Subcutaneous abdominal adipose tissue (tissue), 5 donors: ENCODE measurements around the gene EHD1.

Experiments used
- H3K27ac ChIP-seq: one replicate; pipeline ENCODE4 v1.7.0; 2013; ENCODE audit warnings: low read depth, mild to moderate bottlenecking, inconsistent platforms, low read length, moderate library complexity
- H3K27me3 ChIP-seq, 5 donors: one replicate each; pipeline ENCODE4 v1.7.0; 2013; ENCODE audit warnings: low read length in 5 of 5, inconsistent platforms in 1 of 5; ENCODE audit not compliant: control insufficient read depth in 5 of 5, insufficient read depth in 4 of 5
- H3K36me3 ChIP-seq, 5 donors: one replicate each; pipeline ENCODE4 v1.7.0; 2013; ENCODE audit warnings: low read length in 5 of 5; ENCODE audit not compliant: control insufficient read depth in 5 of 5, insufficient read depth in 5 of 5
- H3K4me1 ChIP-seq, 5 donors: one replicate each; pipeline ENCODE4 v1.7.0; 2013; ENCODE audit warnings: low read length in 5 of 5, mild to moderate bottlenecking in 3 of 5, moderate library complexity in 1 of 5; ENCODE audit not compliant: control insufficient read depth in 5 of 5, insufficient read depth in 5 of 5
- H3K4me3 ChIP-seq, 5 donors: one replicate each; pipeline ENCODE4 v1.7.0; 2013; ENCODE audit warnings: low read length in 5 of 5, low read depth in 1 of 5
- H3K9ac ChIP-seq, 5 donors: one replicate each; pipeline ENCODE4 v1.7.0; 2013; ENCODE audit warnings: low read length in 5 of 5, mild to moderate bottlenecking in 4 of 5, moderate library complexity in 3 of 5
- H3K9me3 ChIP-seq, 5 donors: one replicate each; pipeline ENCODE4 v1.7.0; 2013; ENCODE audit warnings: low read length in 5 of 5; ENCODE audit not compliant: control insufficient read depth in 5 of 5
- donor health status: healthy.
- donor health status: healthy.
- donor health status: healthy.
- donor health status: healthy.
- donor health status: healthy.

The EHD1 gene

DNA sequence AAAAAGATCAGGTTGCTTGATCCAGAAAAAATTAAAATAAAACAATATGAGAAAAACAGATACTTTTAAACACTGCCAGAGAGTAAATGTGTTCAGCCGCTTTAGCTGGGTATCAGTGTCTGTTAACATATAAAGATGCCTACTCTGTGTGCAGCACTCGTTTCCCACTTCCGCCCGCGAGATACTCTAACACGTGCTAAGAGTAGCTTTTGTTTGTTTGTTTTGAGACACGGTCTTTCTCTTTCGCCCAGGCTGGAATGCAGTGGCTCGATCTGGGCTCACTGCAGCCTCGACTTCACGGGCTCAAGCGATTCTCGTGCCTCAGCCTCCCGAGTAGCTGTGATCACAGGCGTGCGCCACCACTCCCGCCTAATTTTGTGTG lies 67.5 kb downstream of the EHD1 start:
- Histone ChIP-seq H3K4me3 (peak overlapping the region; percentile 66 to 83 (median 78)), H3K36me3 (peaks cover 0 to 21% (median 12%) of the 10 kb centered on the region in 5 donors), H3K4me1 (peaks cover 1 to 20% (median 15%) of the 10 kb centered on the region in 5 donors), H3K27me3 (no peaks in the 10 kb centered on the region), H3K9ac (peak overlapping the region in 2 of 5 donors; percentile 47 to 73), H3K27ac (no peak overlapping the region), H3K9me3 (no peaks in the 10 kb centered on the region)

DNA sequence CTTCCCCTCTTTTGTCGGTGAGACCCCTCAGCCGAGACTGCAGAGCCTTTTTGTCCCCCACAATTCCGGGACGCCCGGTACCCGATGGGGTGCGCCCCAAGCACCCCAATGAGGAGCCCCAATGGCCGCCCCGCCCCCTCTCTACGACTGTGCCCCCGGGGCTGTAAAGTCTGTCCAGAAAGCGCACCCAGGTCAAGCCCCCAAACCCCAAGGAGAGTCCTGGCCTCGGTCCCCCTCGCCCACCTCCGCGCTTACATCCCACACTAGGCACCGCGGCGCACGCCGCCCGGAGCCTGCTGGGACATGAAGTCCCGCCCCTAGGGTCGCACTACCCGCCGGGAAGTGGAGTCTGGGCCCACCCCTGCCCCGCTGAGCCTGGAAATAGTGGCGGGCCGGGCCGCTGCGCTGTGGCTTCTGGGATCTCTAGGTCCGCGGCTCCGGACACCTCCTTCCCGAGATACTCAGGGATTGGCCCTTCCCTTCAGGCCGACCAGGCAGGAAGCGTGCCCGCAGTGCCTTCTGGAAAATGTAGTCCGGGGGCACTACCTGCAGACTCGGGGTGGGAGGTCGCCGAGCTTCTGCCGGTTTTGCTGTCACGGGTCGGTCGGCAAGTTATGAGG lies 68.0 kb downstream of the EHD1 start, which contains the start of gene MEN1:
TSS of gene MEN1 (minus strand) at position 281 of the 620 bp plus-strand sequence. CDS start 442 bp downstream, outside the sequence.
- Histone ChIP-seq H3K4me1 (peaks cover 1 to 20% (median 15%) of the 10 kb centered on the region in 5 donors), H3K9me3 (no peaks in the 10 kb centered on the region), H3K27me3 (no peaks in the 10 kb centered on the region), H3K27ac (peak within 1 kb of the TSS; percentile 37), H3K36me3 (peaks cover 0 to 26% (median 17%) of the 10 kb centered on the region in 5 donors), H3K4me3 (peak within 1 kb of the TSS; percentile 66 to 83 (median 78)), H3K9ac (peak within 1 kb of the TSS in 4 of 5 donors; percentile 76 to 84 (median 80))

DNA sequence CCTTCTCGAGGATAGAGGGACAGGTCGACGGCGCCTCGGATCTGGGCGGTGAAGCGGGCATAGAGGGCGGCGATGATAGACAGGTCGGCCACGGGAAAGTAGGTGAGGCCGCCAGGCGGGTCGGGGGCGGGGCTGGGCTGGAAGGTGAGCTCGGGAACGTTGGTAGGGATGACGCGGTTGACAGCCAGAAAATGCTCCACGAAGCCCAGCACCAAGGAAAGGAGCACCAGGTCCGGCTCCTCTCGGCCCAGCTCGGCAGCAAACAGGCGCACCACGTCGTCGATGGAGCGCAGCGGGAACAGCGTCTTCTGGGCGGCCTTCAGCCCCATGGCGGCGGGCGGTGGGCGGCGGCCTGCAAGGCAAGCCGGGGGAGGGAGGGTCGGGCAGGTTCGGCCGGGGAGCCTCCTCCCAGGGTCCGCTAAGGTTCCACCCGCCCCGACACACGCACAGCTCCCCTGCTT lies 68.6 kb downstream of the EHD1 start:
- peak overlapping the region; percentile 44 to 83 (median 78) for H3K4me3 ChIP-seq
- peaks cover 0 to 32% (median 21%) of the 10 kb centered on the region in 5 donors for H3K36me3 ChIP-seq
- H3K4me1 ChIP-seq: peaks cover 1 to 20% (median 15%) of the 10 kb centered on the region in 5 donors
- H3K9ac ChIP-seq: peak overlapping the region in 4 of 5 donors; percentile 76 to 84 (median 80)
- H3K27ac ChIP-seq: no peak overlapping the region
- no peaks in the 10 kb centered on the region for H3K9me3 ChIP-seq
- no peaks in the 10 kb centered on the region for H3K27me3 ChIP-seq

DNA sequence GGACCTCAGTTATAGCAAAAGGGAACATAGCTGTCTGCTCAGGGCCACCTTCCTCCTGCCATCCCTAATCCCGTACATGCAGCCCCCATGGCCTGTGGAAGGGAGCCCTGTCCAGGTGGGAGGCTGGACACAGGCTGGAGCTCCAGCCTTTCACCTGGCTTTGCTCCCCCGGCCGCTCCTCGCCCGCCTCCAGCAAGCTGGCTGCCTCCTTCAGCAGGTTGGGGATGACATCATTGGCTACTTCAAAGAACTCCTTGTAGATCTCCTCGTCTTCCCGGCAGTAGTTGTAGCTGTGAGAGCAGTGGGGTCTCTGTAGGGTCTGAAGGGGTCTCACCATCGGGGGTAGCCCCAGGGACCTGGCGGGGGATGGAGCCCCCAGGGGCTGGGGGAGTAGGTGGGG lies 72.9 kb downstream of the EHD1 start:
- Histone ChIP-seq H3K9ac (no peak overlapping the region), H3K4me1 (peaks cover 4 to 42% (median 37%) of the 10 kb centered on the region in 5 donors), H3K9me3 (no peaks in the 10 kb centered on the region), H3K4me3 (no peak overlapping the region), H3K36me3 (peaks cover 0 to 35% (median 23%) of the 10 kb centered on the region in 5 donors), H3K27ac (no peak overlapping the region), H3K27me3 (no peaks in the 10 kb centered on the region)

DNA sequence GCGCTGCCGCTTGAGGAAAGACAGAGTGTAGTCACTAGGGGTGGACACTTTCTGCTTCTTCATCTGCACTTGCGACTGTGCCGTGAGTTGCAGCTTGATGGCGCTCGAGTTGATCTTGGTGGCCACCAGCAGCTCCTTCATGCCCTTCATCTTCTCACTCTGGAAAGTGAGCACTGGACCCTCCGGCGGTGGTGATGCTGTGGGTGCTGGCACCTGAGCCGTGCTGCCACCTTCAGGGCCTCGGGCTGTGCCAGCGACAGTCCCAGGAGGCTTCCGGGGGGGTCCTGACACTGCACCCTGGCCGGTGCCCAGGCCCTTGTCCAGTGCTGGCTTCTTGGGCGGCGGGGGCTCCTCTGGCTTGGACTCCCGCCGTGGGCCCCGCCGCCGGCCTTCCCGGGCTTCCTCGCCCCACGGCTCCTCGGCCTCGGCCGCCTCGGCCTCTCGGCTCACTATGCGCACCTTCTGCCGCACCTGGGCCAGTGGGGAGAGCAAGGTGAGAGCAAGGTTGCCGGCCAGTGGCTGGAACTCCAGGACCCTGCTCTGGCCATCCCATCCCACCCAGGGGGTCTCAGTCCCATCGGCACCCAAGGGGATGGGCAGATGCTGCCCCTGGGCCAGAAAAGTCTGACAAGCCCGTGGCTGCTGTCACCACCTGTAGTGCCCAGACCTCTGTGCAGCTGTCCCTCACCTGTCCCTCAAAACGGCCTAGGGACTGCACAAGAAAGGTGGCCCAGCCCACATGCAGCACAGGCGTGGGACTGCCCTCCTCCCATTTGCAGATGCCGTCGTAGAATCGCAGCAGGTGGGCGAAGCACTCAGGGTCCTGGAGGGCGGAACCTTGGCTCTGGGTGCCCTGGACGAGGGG lies 73.8 kb downstream of the EHD1 start:
- Histone ChIP-seq H3K9me3 (no peaks in the 10 kb centered on the region), H3K9ac (peak overlapping the region in 1 of 5 donors; percentile 76), H3K27me3 (no peaks in the 10 kb centered on the region), H3K36me3 (peaks cover 0 to 38% (median 25%) of the 10 kb centered on the region in 5 donors), H3K27ac (peak overlapping the region; percentile 81), H3K4me3 (peak overlapping the region in 3 of 5 donors; percentile 71 to 73 (median 73)), H3K4me1 (peaks cover 4 to 39% (median 35%) of the 10 kb centered on the region in 5 donors)

GRCh38 chr11:64803846-64804345 lies 74.5 kb downstream of the EHD1 start:
- peak overlapping the region; percentile 48 to 77 (median 72) for H3K9ac ChIP-seq
- peak overlapping the region; percentile 81 for H3K27ac ChIP-seq
- peak overlapping the region; percentile 65 to 73 (median 71) for H3K4me3 ChIP-seq
- peaks cover 2 to 33% (median 29%) of the 10 kb centered on the region in 5 donors for H3K4me1 ChIP-seq
- H3K27me3 ChIP-seq: no peaks in the 10 kb centered on the region
- peaks cover 0 to 45% (median 32%) of the 10 kb centered on the region in 5 donors for H3K36me3 ChIP-seq
- no peaks in the 10 kb centered on the region for H3K9me3 ChIP-seq

DNA sequence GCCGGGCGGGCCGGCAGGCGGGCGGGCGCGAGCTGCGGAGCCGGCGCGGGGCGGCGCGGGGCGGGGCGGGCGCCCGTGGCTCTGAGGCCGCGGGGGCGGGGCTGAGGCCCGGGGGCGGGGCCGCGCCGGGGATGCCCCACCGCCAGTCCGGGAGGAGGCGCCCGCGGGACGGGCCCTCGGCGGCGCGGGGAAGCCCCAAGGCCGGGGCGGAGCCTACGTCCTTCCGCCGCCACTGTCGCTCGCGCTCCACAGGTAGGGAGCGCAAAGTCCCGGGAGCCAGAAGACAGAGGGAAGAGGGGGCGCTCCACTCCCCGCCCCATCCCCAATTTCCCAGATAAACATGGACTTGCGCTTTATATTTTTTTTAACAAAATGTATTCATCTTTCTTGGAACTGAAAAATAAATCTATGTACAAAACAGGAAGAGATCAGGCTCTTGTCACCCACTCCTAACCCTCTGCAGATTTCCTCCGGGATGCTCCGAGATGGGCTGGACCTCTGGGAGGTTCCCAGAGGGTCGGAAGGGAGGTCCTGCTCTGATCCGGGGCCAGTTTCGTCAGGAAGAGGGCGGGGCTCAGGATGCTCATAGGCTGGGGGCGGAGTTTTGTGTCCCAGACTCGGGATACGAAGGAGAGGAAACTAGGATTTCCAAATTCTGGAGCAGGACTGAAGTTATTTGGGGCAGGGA lies 75.1 kb downstream of the EHD1 start, which contains the start of gene MAP4K2:
TSS of gene MAP4K2 (minus strand) at position 57 of the 688 bp plus-strand sequence. CDS start 65 bp downstream, outside the sequence.
- no peaks in the 10 kb centered on the region for H3K9me3 ChIP-seq
- peak within 1 kb of the TSS; percentile 48 to 77 (median 72) for H3K9ac ChIP-seq
- peak within 1 kb of the TSS; percentile 81 for H3K27ac ChIP-seq
- peaks cover 0 to 50% (median 35%) of the 10 kb centered on the region in 5 donors for H3K36me3 ChIP-seq
- H3K4me1 ChIP-seq: peaks cover 2 to 33% (median 29%) of the 10 kb centered on the region in 5 donors
- peak within 1 kb of the TSS; percentile 65 to 73 (median 71) for H3K4me3 ChIP-seq
- H3K27me3 ChIP-seq: no peaks in the 10 kb centered on the region

DNA sequence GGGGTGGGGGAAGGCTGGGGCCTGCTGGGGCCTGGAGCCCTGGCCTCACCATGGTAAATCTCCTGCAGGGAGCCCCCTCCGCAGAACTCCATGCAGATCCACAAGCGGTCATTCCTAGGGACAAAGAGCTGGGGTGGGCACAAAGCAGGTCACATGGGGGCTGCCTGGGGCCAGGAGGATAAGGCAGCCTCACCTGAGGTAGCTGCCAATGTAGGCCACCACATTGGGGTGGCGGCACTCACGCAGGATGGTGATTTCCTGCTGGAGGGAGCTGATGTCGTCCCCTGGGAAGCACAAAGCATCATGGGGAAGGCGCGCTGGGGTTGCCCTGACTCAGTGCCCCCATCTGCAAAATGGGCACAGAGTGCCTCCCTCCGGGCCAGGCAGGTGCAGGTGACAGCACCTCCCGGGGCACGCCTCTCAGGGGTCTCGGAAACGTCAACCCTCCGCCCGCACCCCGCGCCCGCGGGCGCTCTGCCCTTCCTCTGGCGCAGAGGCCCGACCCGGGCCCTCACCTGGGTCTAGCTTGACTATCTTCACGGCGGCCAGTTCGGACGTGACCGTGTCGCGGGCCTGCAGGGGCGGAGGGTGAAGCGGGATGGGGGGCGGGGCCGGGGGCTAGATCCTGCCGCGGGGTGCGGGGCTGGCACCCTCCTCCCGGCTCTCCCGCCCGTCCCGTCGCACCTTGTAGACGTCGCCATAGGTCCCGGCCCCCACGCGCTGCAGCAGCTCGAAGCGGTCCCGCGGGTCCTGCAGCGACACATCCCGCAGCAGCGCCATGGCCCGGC lies 75.9 kb downstream of the EHD1 start:
- Histone ChIP-seq H3K27me3 (no peaks in the 10 kb centered on the region), H3K27ac (peak overlapping the region; percentile 70), H3K36me3 (peaks cover 0 to 44% (median 31%) of the 10 kb centered on the region in 5 donors), H3K9ac (peak overlapping the region in 3 of 5 donors; percentile 40 to 68 (median 65)), H3K9me3 (no peaks in the 10 kb centered on the region), H3K4me1 (peaks cover 2 to 33% (median 29%) of the 10 kb centered on the region in 5 donors), H3K4me3 (peak overlapping the region in 4 of 5 donors; percentile 32 to 73 (median 52))
